K562 (cell line): ENCODE measurements around the gene WWC2. TPM values are rescaled to one million over a fixed set of nuclear protein-coding genes. Genes with fewer than 3 reads are reported as not detected.

Experiments
- REST ChIP-seq, 2 experiments: fragments of 450-650 bp; formaldehyde crosslinking in 1 of 2; IDR thresholded peaks; 2 replicates each; pipeline versions ENCODE4 v1.4.0 to v1.6.1; 2014 to 2020; ENCODE audit warnings: mild to moderate bottlenecking in 2 of 2, borderline replicate concordance in 1 of 2, low read depth in 1 of 2
- polyA plus RNA-seq, 8 experiments: library from polyadenylated mRNA; depleted of rRNA in 4 of 8; stranded (reverse) in 5 of 8; unstranded in 3 of 8; fragments of >200 nt; fragmentation: Nextera tagmentation in 2 of 8; fragmentation: Illumina TruSeq in 1 of 8; extraction: Ambion mirVana in 2 of 8; extraction: Trizol in 1 of 8; gene quantifications; 2 replicates each; pipeline versions ENCODE4 v1.2.1 to v1.2.3, GENCODE V29; 2011 to 2014; ENCODE audit warnings: inconsistent platforms in 1 of 8, missing spikeins in 1 of 8
- total RNA-seq, 7 experiments: library from RNA; depleted of rRNA in 6 of 7; stranded (reverse); fragments of >200 nt in 6 of 7; fragmentation: Illumina TruSeq in 2 of 7; extraction: Trizol in 2 of 7; gene quantifications; 2 replicates each; pipeline versions ENCODE4 v1.2.1 to v1.2.3, GENCODE V29; 2011 to 2021; ENCODE audit warnings: low replicate concordance in 1 of 7

Gene WWC2
- total and polyA plus RNA-seq, 9 of the 15 experiments (the other 6 are each of a cell fraction or from before 2014, with no cell fraction given): 3.7 to 39.4 (median 19.6) TPM

DNA sequence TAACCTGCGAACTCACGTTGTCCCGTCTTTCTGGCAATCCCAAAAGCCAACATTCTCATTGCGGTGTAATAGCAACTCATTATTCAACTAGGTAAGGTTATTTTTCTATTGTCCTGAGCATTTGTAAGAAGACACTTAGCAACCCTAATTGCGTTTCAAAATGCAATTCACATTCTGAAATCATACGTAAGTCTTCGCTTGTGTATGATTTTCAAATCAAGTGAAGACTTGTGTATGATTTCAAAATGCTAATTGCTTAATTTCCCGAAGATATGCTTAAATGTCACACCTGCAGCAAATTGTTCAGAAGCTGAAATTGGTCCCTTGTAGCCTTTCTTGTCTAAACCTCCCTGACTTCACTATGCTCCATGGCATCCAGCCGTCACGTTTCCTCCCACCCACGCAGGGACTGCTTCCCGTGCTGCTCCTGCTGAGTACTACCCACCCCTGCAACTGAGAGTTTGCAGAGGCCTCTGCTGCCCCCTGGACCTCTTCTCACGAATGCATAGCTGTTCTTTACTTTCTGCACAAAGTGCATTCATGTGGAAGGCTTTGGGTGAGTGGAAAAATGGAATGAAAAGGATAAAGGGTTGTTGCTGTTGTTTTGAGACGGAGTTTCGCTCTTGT, 264.0 kb downstream of the WWC2 start (continued):
- TF ChIP-seq REST (IDR thresholded peaks at IDR 0.05; ENCODE audit: borderline replicate concordance) (peak; percentile 20; the same call in 1 of the 2 replicates), REST (CRISPR knock-in tag; IDR thresholded peaks at IDR 0.05; ENCODE audit: low read depth) (no peak)
